DND-41 (cell line): ENCODE results near the gene GPR137.

Experiments used
- ATAC-seq: fragments of 200-7000 bp; cut with Tn5 transposase; 3 replicates; pipeline ENCODE4 v1.9.1; 2021; ENCODE audit warnings: low read depth; ENCODE audit not compliant: insufficient read depth
- DNase-seq: peaks from one replicate; pipeline ENCODE4 v3.0.0-alpha.2; 2020
- H2AFZ ChIP-seq: 2 replicates; pipeline ENCODE4 v1.6.0; 2012; ENCODE audit warnings: low read depth, low read length
- H3K27ac ChIP-seq: 2 replicates; pipeline ENCODE4 v1.5.1; 2012; ENCODE audit warnings: low read length, inconsistent platforms
- H3K27me3 ChIP-seq: fragments of 200-600 bp; sonication (generic); 2 replicates; pipeline ENCODE4 v1.6.0; 2012; ENCODE audit warnings: low read length, mild to moderate bottlenecking, inconsistent platforms; ENCODE audit not compliant: insufficient read depth, poor library complexity
- H3K36me3 ChIP-seq: 2 replicates; pipeline ENCODE4 v1.5.1; 2012; ENCODE audit warnings: low read length, inconsistent platforms; ENCODE audit not compliant: insufficient read depth
- H3K4me1 ChIP-seq: 2 replicates; pipeline ENCODE4 v1.5.1; 2012; ENCODE audit warnings: mild to moderate bottlenecking, low read length; ENCODE audit not compliant: insufficient read depth
- H3K4me2 ChIP-seq: 2 replicates; pipeline ENCODE4 v1.6.0; 2012; ENCODE audit warnings: mild to moderate bottlenecking, moderate library complexity, low read length, inconsistent platforms; ENCODE audit not compliant: insufficient read depth
- H3K4me3 ChIP-seq, 2 experiments: fragments of 200-600 bp in 1 of 2; shearing (Covaris generic) in 1 of 2; 2 replicates each; pipeline ENCODE4 v1.5.1; 2012 to 2016; ENCODE audit warnings: inconsistent platforms in 2 of 2, low read length in 2 of 2, mild to moderate bottlenecking in 2 of 2, low read depth in 1 of 2, moderate library complexity in 1 of 2
- H3K79me2 ChIP-seq: 2 replicates; pipeline ENCODE4 v1.6.0; 2012; ENCODE audit warnings: low read length, inconsistent platforms; ENCODE audit not compliant: insufficient read depth
- H3K9ac ChIP-seq: 2 replicates; pipeline ENCODE4 v1.6.0; 2012; ENCODE audit warnings: low read depth, mild to moderate bottlenecking, inconsistent platforms, low read length, moderate library complexity
- H3K9me3 ChIP-seq: 2 replicates; pipeline ENCODE4 v1.5.1; 2012; ENCODE audit warnings: low read length, moderate library complexity, mild to moderate bottlenecking, inconsistent platforms; ENCODE audit not compliant: insufficient read depth, severe bottlenecking
- H4K20me1 ChIP-seq: 2 replicates; pipeline ENCODE4 v1.6.0; 2012; ENCODE audit warnings: low read length; ENCODE audit not compliant: insufficient read depth
- EZH2 ChIP-seq: IDR thresholded peaks from 3 replicates; pipeline ENCODE4 v1.6.1; 2012; ENCODE audit warnings: borderline replicate concordance, low read depth, mild to moderate bottlenecking, moderate library complexity, low read length, inconsistent platforms; ENCODE audit not compliant: severe bottlenecking
- TF ChIP-seq, protein P1 (sequence below): IDR thresholded peaks from 2 replicates; pipeline ENCODE4 v1.5.1; 2012; ENCODE audit warnings: borderline replicate concordance, low read length, moderate library complexity, mild to moderate bottlenecking; ENCODE audit not compliant: poor library complexity, severe bottlenecking; ENCODE audit errors: extremely low read depth

GPR137 gene

DNA sequence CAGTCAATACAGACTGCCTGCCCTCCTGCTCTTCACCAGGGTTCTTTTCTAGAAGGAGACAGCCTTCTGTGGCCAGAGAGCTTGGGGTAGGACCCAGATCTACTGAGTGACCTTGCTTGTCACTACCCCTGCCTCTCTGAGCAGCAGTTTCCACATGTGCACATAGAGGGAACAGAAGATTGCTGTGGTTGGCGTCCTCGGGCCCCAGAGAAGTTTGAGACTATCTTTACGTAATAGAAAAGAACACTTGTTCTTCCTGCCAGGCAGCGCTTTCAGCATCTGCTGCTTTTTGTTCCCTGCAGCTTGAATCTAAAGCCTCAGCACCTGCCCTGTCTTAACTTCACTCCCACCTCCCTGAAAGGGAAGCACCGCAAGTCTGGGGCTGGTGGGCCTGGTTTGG is 46.6 kb upstream of the GPR137 start:
- H3K4me2 ChIP-seq, result no peak overlapping the region
- H4K20me1 ChIP-seq, result peaks cover 30% of the 10 kb centered on the region
- ATAC-seq, result no peak
- TF ChIP-seq, protein P1, sequence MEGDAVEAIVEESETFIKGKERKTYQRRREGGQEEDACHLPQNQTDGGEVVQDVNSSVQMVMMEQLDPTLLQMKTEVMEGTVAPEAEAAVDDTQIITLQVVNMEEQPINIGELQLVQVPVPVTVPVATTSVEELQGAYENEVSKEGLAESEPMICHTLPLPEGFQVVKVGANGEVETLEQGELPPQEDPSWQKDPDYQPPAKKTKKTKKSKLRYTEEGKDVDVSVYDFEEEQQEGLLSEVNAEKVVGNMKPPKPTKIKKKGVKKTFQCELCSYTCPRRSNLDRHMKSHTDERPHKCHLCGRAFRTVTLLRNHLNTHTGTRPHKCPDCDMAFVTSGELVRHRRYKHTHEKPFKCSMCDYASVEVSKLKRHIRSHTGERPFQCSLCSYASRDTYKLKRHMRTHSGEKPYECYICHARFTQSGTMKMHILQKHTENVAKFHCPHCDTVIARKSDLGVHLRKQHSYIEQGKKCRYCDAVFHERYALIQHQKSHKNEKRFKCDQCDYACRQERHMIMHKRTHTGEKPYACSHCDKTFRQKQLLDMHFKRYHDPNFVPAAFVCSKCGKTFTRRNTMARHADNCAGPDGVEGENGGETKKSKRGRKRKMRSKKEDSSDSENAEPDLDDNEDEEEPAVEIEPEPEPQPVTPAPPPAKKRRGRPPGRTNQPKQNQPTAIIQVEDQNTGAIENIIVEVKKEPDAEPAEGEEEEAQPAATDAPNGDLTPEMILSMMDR, result no peak
- no peak for TF ChIP-seq EZH2
- peaks cover 54% of the 10 kb centered on the region for H3K36me3 ChIP-seq
- no peak overlapping the region for H2AFZ ChIP-seq
- H3K9me3 ChIP-seq, result no peaks in the 10 kb centered on the region
- H3K27me3 ChIP-seq, result no peaks in the 10 kb centered on the region
- no peak overlapping the region for H3K4me3 ChIP-seq
- DNase-seq, result no peak
- H3K4me1 ChIP-seq, result peaks cover 55% of the 10 kb centered on the region
- no peak overlapping the region for H3K27ac ChIP-seq
- H3K9ac ChIP-seq, result 0 out of 2 replicates have a peak overlapping the region, but pooled peaks have one; percentile 5
- H3K79me2 ChIP-seq, result peaks cover 41% of the 10 kb centered on the region

- H3K4me2 ChIP-seq, result peak overlapping the region; percentile 93
- no peaks in the 10 kb centered on the region for H3K27me3 ChIP-seq
- TF ChIP-seq, protein P1, result no peak
- no peak for TF ChIP-seq EZH2
- H4K20me1 ChIP-seq, result peaks cover 35% of the 10 kb centered on the region
- peaks cover 45% of the 10 kb centered on the region for H3K79me2 ChIP-seq
- ATAC-seq (no peak), DNase-seq (no peak)
- H3K36me3 ChIP-seq, result peaks cover 62% of the 10 kb centered on the region
- peaks cover 60% of the 10 kb centered on the region for H3K4me1 ChIP-seq
- peak overlapping the region; percentile 67 for H3K9ac ChIP-seq
- peak overlapping the region; percentile 20 to 65; a peak in 3 of 4 replicates for H3K4me3 ChIP-seq
- H2AFZ ChIP-seq, result peak overlapping the region; percentile 78
- no peaks in the 10 kb centered on the region for H3K9me3 ChIP-seq
- peak overlapping the region; percentile 87 for H3K27ac ChIP-seq
Measured at GRCh38 chr11:64239662-64240434, 45.8 kb upstream of the GPR137 start.

GRCh38 chr11:64240435-64241240 is 45.0 kb upstream of the GPR137 start, which contains the start of gene FKBP2:
Gene FKBP2 (plus strand): TSS chr11:64241095. CDS start chr11:64242388, 1,293 bp downstream.
- peak within 1 kb of the TSS; percentile 67 for H3K9ac ChIP-seq
- H3K27me3 ChIP-seq, result no peaks in the 10 kb centered on the region
- ATAC-seq (peak; percentile 67), DNase-seq (peak; percentile 98)
- peaks cover 60% of the 10 kb centered on the region for H3K4me1 ChIP-seq
- H3K79me2 ChIP-seq, result peaks cover 45% of the 10 kb centered on the region
- TF ChIP-seq, protein P1, result no peak
- no peak for TF ChIP-seq EZH2
- peaks cover 64% of the 10 kb centered on the region for H3K36me3 ChIP-seq
- H3K27ac ChIP-seq, result peak within 1 kb of the TSS; percentile 87
- H3K9me3 ChIP-seq, result no peaks in the 10 kb centered on the region
- peak within 1 kb of the TSS; percentile 93 for H3K4me2 ChIP-seq
- peak within 1 kb of the TSS; percentile 78 for H2AFZ ChIP-seq
- H4K20me1 ChIP-seq, result peaks cover 36% of the 10 kb centered on the region
- H3K4me3 ChIP-seq, result peak within 1 kb of the TSS; percentile 65 to 89
